Measurements from ENCODE around the gene GATB.

GATB gene

DNA sequence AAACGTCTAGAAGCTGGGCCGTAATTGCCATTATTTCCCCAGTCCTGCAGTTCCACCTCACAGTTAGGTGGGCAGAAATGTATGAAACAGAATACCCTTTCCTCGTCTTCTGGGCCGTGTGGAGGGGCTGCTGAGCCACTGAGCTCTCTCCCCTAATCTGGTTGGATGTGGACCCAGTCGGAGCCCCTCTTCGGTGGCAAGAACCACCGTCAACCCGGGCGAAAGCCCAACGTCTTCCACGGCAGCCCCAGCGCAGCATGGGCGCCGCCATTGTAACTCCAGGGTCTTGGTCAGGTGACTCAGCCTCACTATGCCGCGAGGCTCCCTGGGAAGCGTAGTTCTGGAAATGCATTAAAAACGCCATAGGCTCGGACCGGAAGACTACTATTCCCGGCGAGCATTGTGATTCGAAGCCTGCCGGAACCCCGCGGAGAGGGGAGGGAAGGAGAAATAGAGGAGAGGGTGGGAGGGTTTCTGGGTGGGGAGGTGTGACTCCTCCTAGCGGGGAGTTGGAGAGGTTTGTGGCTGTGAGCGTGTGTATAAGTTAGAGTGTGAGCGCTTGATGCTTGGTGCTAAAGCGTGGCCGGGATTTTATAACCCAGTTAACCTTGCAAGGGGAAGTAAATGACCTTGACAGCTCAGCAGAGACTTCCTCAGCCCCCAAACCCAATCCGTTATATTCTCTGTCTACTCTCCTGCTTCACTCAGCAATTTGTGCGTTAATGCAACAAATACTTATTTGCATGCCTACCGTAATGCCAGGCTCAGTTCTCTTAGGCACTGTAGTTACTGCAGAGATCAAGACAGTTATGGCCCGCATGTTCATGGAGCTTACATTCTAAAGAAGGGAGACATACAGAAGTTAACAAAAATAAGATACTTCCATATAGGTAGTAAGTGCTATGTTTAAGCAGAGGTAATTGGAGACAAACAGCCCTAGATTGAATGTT lies at the start of gene GATB:
GATB (minus strand) TSS at position 296 of the 950 bp plus-strand sequence; CDS start at position 271, 25 bp downstream.
- peak; percentile 93 for DNase-seq

GRCh38 chr4:151810476-151810875 lies 49.7 kb upstream of the GATB start:
- no peak for DNase-seq

DNA sequence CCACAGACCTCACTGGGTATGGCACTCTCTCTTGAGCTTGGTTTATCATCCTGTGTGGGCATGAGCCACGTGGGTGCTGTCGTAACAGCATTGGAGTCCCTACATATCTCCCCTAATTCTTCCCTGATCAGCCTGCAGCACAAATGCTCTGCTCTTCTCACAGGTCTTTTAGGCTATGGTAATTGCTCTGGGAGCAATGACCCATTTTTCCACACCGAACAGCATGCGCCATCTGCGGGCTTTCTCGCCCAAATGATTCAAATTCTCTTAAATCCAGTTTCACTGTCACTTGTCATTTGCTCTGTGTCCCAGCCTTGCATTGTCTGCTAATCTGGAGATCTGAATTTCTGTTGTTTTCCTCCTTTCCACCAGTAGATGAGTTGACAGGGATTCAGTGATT lies 48.9 kb upstream of the GATB start:
- DNase-seq: no peak

DNA sequence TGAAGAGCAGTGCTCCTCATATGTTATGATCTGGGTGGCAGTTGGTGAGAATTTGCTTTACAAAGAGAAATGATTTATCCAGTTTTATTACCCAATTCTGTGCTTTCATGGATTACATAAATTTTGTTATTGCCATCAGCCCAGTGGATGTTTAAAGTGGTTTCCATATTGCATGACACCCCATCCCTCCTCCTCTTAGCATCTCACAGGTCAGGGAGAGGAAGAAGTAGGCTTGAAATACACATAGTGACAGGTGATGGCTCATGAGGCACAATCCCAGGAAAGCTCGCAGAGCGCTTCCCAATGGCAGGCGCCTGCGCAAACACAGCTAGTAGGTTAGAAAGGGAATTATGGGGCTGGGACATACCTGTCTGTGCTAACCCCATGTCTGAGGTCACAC lies 47.7 kb upstream of the GATB start:
- DNase-seq: no peak

- no peak for DNase-seq
Measured at GRCh38 chr4:151808120-151808529, 47.3 kb upstream of the GATB start.

DNA sequence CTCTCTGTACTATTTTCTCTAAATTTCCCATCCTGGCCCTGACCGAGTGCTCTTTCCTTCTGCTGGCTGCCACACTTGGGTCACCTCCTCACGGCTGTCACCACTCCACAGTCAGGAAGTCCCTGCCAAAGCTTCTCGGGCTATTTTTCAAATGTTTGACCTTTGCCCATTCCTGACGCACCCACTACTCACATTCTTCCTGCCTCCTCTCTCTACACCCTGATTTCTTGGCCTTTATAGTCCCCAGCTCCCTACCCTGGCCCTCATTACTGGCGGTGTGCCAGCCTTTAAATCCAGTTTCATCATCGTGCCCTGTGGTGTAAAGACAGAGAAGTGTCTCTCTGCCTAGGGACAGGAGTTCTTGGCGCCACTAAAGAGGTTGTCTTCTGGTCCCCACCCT lies 46.4 kb upstream of the GATB start:
- no peak for DNase-seq

- no peak for DNase-seq
Measured at GRCh38 chr4:151806511-151806927, 45.7 kb upstream of the GATB start.

DNA sequence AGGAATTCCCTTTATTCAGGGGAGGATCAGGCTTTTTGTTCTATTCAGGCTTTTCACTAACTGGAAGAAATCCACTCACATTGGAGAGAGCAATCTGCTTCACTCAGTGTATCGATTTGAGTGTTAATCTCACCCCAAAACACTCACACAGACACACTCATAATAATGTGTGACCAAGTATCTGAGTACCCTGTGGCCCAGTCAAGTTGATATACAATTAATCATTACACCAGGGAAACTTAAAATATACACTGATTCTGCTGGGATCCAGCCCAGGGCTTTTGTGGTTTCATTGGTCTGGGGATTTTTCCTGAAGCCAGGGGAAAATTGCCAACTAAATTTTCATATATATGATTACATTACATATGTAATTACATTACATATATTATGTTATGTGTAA lies 44.0 kb upstream of the GATB start:
- no peak for DNase-seq

DNA sequence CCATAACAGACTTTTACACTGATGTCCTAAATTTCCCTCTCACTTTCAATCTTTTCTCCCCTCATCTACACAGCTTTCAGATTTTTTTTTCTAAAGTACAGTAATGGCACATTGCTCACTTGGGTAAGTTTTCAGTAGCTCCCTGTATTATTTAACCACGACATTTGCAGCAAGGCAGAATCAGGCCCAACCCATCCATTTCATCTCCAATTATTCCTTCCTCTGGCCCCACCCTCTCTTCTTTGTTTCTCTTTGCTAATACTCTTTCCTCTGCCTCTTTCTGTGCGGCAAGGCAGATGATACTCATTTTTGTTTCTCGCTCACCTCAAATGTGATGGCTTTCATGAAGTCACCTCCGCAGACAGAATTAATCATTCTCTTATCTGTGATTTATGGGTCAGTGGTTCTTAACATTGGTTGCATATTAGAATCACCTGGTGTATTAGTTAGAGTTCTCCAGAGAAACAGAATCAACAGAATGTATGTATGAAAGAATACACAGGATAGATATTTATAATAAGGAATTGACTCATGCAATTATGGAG lies 43.4 kb upstream of the GATB start:
- DNase-seq: no peak

DNA sequence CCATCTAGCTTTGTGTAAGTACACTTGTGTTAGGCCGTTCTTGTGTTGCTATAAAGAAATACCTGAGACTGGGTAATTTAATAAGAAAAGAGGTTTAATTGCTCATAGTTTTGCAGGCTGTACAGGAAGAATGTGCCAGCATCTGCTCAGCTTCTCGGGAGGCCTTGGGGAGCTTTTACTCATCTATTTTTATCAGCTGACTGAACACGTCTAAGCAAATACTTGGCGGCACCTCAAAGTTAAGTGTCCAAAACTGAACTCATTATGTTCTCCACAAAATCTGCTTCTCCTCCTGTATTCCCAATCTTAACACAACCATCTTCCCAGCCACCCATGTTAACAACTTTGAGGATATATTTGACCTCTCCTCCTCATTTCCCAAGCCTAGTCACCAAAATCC lies 42.4 kb upstream of the GATB start:
- no peak for DNase-seq

DNA sequence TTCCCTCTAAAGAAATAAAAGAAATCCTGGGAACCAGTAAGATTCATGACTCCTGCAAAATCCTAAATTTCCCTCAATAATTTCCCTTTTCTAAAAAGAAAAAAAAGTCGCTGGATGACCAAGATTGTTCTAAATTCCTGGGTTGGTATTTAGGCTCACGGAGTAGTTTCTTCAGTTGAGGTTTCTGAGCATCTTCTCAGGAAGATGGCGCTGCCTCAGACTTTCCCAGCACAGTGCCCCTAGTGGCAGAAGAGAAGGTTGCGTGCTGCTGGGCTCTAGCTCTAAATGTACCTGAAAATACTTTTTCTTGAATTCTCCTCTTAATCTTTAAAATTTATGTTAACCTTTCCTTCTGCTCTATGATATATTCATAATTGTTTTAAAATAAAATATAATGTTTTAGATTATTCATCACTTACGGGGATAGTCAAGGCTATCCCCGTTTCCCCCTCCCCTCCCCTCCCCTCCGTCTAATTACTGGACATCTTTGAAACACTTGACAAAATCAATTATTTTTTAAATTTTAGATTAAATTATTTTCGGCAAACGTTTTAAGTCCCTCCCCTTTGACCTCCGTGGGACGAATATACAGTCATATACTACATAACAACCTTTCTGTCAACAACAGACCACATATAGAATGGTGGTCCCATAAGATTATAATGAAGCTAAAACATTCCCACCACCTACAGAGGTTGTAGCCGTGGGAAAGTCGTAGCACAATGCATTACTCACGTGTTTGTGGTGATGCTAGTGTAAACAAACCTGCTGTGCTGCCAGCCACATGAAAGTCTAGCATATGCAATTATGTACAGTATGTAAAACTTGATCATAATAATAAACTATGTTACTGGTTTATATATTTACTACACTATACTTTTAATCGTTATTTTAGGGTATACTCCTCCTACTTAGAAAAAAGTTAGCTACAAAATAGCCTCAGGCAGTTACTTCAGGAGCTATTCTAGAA lies 41.0 kb upstream of the GATB start:
- no peak for DNase-seq

GRCh38 chr4:151799417-151800012 lies 38.7 kb upstream of the GATB start:
- no peak for DNase-seq

- no peak for DNase-seq
Measured at GRCh38 chr4:151798678-151799416, 38.0 kb upstream of the GATB start.

DNA sequence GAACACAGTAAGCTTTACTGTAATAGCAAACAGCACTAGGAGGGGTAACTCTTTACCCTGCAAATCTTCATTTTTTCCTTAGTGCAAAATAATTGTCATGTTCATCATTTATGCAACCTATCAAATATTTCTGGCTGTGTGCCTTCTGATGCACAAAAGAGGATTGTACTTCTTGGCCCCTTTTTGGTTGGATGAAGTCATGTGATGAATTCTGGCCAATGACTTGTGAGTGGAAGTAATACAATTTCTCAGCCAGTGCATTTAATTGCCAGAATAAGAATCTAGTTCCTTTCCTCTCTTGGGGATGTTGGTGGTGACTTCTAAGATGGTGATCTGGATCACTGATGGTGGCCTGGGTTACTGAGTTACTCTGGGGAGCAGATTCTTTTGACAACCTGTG lies 37.0 kb upstream of the GATB start:
- no peak for DNase-seq

GRCh38 chr4:151797131-151797530 lies 36.3 kb upstream of the GATB start:
- DNase-seq: no peak

DNA sequence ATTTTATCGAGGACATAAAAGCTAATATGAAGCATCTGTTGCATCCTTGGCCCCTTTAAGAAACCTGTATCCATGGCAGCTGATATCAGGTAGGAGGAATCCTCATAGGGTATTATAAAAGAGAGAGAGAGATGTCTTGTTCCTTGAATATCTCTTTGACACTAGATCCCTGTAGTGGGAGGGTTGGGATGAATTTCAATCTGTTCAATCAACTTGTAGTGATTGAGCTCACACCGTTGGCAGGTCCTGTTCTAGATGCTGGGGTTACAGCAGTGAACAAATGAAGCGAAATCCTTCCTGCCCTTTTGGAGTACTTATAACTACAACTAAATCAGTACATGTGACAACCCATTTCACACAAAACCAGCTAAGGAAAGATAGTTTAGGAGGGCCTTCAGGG lies 35.3 kb upstream of the GATB start:
- no peak for DNase-seq

GRCh38 chr4:151792995-151793394 lies 32.2 kb upstream of the GATB start:
- DNase-seq: no peak

GRCh38 chr4:151792530-151792929 lies 31.7 kb upstream of the GATB start:
- DNase-seq: no peak

- DNase-seq: no peak
Measured at GRCh38 chr4:151788021-151788420, 27.2 kb upstream of the GATB start.

GRCh38 chr4:151786158-151786495 lies 25.3 kb upstream of the GATB start:
- no peak for DNase-seq

DNA sequence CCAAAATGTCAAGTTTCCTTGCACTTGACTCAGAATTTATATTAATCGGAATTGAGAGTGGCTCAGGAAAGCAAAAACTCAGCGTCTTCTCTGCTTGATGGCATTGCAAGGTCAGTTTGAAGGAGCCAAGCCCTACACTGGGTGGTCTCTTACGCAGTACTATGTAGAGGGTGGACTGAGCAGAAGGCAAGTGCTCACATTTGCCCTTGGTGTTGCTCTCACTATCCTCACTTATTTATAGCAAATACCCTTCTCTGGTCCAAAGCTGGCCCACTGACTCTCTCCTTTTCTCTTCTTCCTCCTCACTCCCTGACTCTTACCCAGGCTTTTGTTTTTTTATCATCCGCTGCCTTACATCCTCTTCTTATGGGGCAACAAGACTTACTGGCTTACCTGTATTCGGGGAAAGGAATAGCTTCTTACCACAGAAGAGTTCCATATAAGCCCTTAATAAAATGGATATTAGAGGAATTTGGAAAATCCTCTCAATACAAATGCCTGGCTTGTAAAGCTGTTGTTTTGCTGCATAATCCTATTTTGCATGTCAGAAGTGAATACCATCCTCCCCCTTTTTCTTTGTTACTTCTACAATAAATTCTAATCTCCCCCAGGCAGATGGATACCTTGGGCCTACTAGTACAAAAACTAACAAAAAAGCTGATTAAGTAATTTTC lies 24.8 kb upstream of the GATB start:
- DNase-seq: no peak

DNA sequence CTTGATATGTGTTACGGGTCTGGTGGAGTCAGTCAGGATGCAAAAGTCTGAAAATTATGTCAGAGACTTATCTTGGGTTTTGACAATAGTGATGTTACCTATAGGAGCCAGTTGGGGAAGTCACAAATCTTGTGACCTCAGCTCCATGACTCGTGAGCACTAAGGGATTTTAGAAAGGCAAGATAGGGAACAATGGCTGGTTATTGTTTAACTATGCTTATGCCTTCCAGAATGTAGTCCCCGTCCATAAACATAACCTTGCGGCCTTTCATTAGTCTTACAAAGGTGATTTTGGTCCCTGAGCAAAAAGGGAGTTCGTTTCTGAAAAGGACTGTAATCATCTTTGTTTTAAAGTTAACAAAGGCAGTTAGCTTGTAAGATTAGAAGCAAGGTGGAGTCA lies 23.9 kb upstream of the GATB start:
- no peak for DNase-seq

All from right forelimb (tissue), 1 donor.